Body of pancreas (tissue), 4 donors: Measurements from ENCODE around the gene TUT7.

Source experiments
- CTCF ChIP-seq, 7 experiments: fragments of 450-650 bp in 4 of 7; fragments of 200-600 bp in 3 of 7; sonication (generic) in 3 of 7; IDR thresholded peaks; one replicate each; pipeline ENCODE4 v1.5.1; 2016 to 2019; ENCODE audit warnings: antibody characterized with exemption in 7 of 7
- POLR2A ChIP-seq, 3 donors: fragments of 450-650 bp; IDR thresholded peaks; one replicate each; pipeline ENCODE4 v1.6.1; 2016; ENCODE audit warnings: antibody characterized with exemption in 3 of 3, mild to moderate bottlenecking in 2 of 3

GRCh38 chr9:86356871-86357866 is 3.0 kb upstream of the TUT7 start:
- no peak for TF ChIP-seq CTCF (IDR thresholded peaks at IDR 0.05)
- no peak for TF ChIP-seq POLR2A (IDR thresholded peaks at IDR 0.05)
